Endothelial cell of umbilical vein (primary cell): ENCODE results near the gene IL6R. TPM values are rescaled to one million over a fixed set of nuclear protein-coding genes. Genes with fewer than 3 reads are reported as not detected.

Source experiments
- BruUV-seq: library from RNA; stranded (reverse); fragments of 400-500 nt; replicated peaks from 2 replicates; lab custom pipeline; 2021; lab: Mats Ljungman, UMichigan
- CTCF ChIA-PET: fragments of 300-600, 350-600 bp; sonication (Branson Sonifier 250); formaldehyde crosslinking; loops from one replicate; lab custom pipeline; 2021; ENCODE audit warnings: antibody characterized with exemption, inconsistent platforms; lab: Charles Lee
- POLR2A ChIA-PET: fragments of 300-600, 350-600 bp; sonication (Branson Sonifier 250); formaldehyde crosslinking; loops from one replicate; lab custom pipeline; 2021; ENCODE audit warnings: antibody characterized with exemption, inconsistent platforms; lab: Charles Lee
- DNase-seq: peaks from one replicate; pipeline ENCODE4 v3.0.0-alpha.2; 2011; ENCODE audit warnings: low read depth, low spot score
- FAIRE-seq: peaks from 2 replicates; lab custom pipeline; 2011; peaks lifted over from hg19 to GRCh38; lab: Jason Lieb, UNC
- H2AFZ ChIP-seq: 2 replicates; pipeline ENCODE4 v1.6.0; 2012; ENCODE audit warnings: low read depth, low read length, control low read depth, inconsistent platforms
- H3K27ac ChIP-seq: 2 replicates; pipeline ENCODE4 v1.5.1; 2011; ENCODE audit warnings: low read depth, mild to moderate bottlenecking, control low read depth, low read length, moderate library complexity; ENCODE audit not compliant: insufficient read depth
- H3K27me3 ChIP-seq, 2 experiments: 2 replicates each; pipeline versions ENCODE4 v1.6.0 to v1.6.1; 2011; ENCODE audit warnings: low read length in 2 of 2, mixed read lengths in 1 of 2; ENCODE audit not compliant: control insufficient read depth in 2 of 2, insufficient read depth in 2 of 2
- H3K36me3 ChIP-seq, 2 experiments: 2 replicates in 1 of 2; 3 replicates in 1 of 2; pipeline ENCODE4 v1.5.1; 2011; ENCODE audit warnings: low read length in 2 of 2, mild to moderate bottlenecking in 1 of 2, moderate library complexity in 1 of 2; ENCODE audit not compliant: control insufficient read depth in 2 of 2, insufficient read depth in 2 of 2; ENCODE audit errors: extremely low read depth in 1 of 2
- H3K4me1 ChIP-seq: 3 replicates; pipeline ENCODE4 v1.5.1; 2011; ENCODE audit warnings: mild to moderate bottlenecking, low read length; ENCODE audit not compliant: control insufficient read depth, insufficient read depth; ENCODE audit errors: extremely low read depth
- H3K4me2 ChIP-seq: 2 replicates; pipeline ENCODE4 v1.6.1; 2011; ENCODE audit warnings: low read length, control low read depth, mixed read lengths; ENCODE audit not compliant: insufficient read depth
- H3K4me3 ChIP-seq, 3 experiments: fragments of 200-600 bp in 1 of 3; sonication (generic), shearing (Covaris generic) in 1 of 3; replicated peaks in 1 of 3; 2 replicates each; pipeline ENCODE4 v1.5.1; 2011 to 2016; ENCODE audit warnings: control low read depth in 3 of 3, low read length in 3 of 3, mild to moderate bottlenecking in 2 of 3, inconsistent platforms in 1 of 3, low read depth in 1 of 3, moderate library complexity in 1 of 3; ENCODE audit not compliant: insufficient read depth in 1 of 3
- H3K79me2 ChIP-seq: 2 replicates; pipeline ENCODE4 v1.6.0; 2012; ENCODE audit warnings: low read length, inconsistent platforms; ENCODE audit not compliant: control insufficient read depth, insufficient read depth
- H3K9ac ChIP-seq: replicated peaks from 2 replicates; pipeline ENCODE3; 2011; ENCODE audit warnings: low read length, control low read depth; ENCODE audit not compliant: insufficient read depth; ENCODE audit errors: extremely low read depth
- H3K9me1 ChIP-seq: replicated peaks from 3 replicates; pipeline ENCODE4 v1.6.0; 2011; ENCODE audit warnings: mild to moderate bottlenecking, low read length; ENCODE audit not compliant: control insufficient read depth, insufficient read depth; ENCODE audit errors: extremely low read depth
- H3K9me3 ChIP-seq: replicated peaks from 2 replicates; pipeline ENCODE4 v1.5.1; 2012; ENCODE audit warnings: low read length, inconsistent platforms; ENCODE audit not compliant: control insufficient read depth, insufficient read depth
- H4K20me1 ChIP-seq: replicated peaks from 2 replicates; pipeline ENCODE3; 2011; ENCODE audit warnings: mild to moderate bottlenecking, low read length; ENCODE audit not compliant: control insufficient read depth, insufficient read depth; ENCODE audit errors: extremely low read depth
- EZH2 ChIP-seq: IDR thresholded peaks from 2 replicates; pipeline ENCODE4 v1.6.1; 2012; ENCODE audit warnings: borderline replicate concordance, low read depth, mild to moderate bottlenecking, moderate library complexity, low read length, inconsistent platforms; ENCODE audit not compliant: severe bottlenecking
- FOS ChIP-seq: IDR thresholded peaks from 2 replicates; pipeline ENCODE4 v1.6.1; 2011; ENCODE audit warnings: mild to moderate bottlenecking, low read length, moderate library complexity, borderline replicate concordance; ENCODE audit not compliant: insufficient read depth
- GATA2 ChIP-seq: IDR thresholded peaks from 2 replicates; pipeline ENCODE4 v1.7.0; 2011; ENCODE audit warnings: low read depth, mild to moderate bottlenecking, moderate library complexity, mixed read lengths, low read length; ENCODE audit not compliant: insufficient read length, insufficient read depth
- JUN ChIP-seq: IDR thresholded peaks from 2 replicates; pipeline ENCODE4 v1.6.1; 2011; ENCODE audit warnings: borderline replicate concordance, low read depth; ENCODE audit not compliant: insufficient read length, insufficient read depth
- MYC ChIP-seq: IDR thresholded peaks from one replicate; pipeline ENCODE4 v1.6.1; 2011; ENCODE audit warnings: mild to moderate bottlenecking, low read depth, low read length
- POLR2A ChIP-seq: IDR thresholded peaks from 2 replicates; pipeline ENCODE4 v1.6.1; 2012; ENCODE audit warnings: low read depth, mild to moderate bottlenecking, control low read depth, low read length
- POLR2AphosphoS5 ChIP-seq: IDR thresholded peaks from 2 replicates; pipeline ENCODE4 v1.6.1; 2012; ENCODE audit warnings: low read depth, mild to moderate bottlenecking, control low read depth, low read length, moderate library complexity; ENCODE audit not compliant: insufficient read depth
- dilution Hi-C: fragments of 300-500 bp; cut with MboI; formaldehyde crosslinking; loops from one replicate; pipeline ENCODE4 v1.15.0; 2019; ENCODE audit warnings: low sequenced_read_pairs; ENCODE audit not compliant: extremely low pct_ligation_motif_present
- intact Hi-C: fragments of 100-400 bp; cut with micrococcal nuclease; formaldehyde crosslinking; loops from one replicate; pipeline ENCODE4 v1.10.0; 2022
- polyA plus RNA-seq, 4 experiments: library from polyadenylated mRNA; depleted of rRNA in 3 of 4; stranded (reverse) in 3 of 4; unstranded in 1 of 4; fragments of >200 nt; gene quantifications; 2 replicates each; pipeline versions ENCODE4 v1.2.1 to v1.2.3, GENCODE V29; 2011 to 2012; ENCODE audit warnings: missing spikeins in 1 of 4
- total RNA-seq: library from RNA; stranded (reverse); gene quantifications from 2 replicates; pipeline ENCODE4 v1.2.3, GENCODE V29; 2021

Gene IL6R
- total and polyA plus RNA-seq, 2 donors (not counting 3 experiments of a cell fraction or from before 2014, with no cell fraction given) = 4.8 to 5.1 TPM

- FAIRE-seq = no peak
- POLR2A ChIA-PET = no interaction called here
- no peak overlapping the region for H3K27ac ChIP-seq
- no peaks in the 10 kb centered on the region for H3K36me3 ChIP-seq
- no peaks in the 10 kb centered on the region for H3K9me1 ChIP-seq
- no peak overlapping the region for H3K4me2 ChIP-seq
- TF ChIP-seq POLR2AphosphoS5 (no peak), GATA2 (no peak), EZH2 (no peak), POLR2A (no peak), JUN (no peak)
- DNase-seq = peak; percentile 45
- no peaks in the 10 kb centered on the region for H3K9me3 ChIP-seq
- H2AFZ ChIP-seq = no peak overlapping the region
- BruUV-seq = no TSS peak
- peaks cover 19% of the 10 kb centered on the region for H3K4me1 ChIP-seq
- dilution Hi-C loops = no loop called here
- no peak overlapping the region for H3K4me3 ChIP-seq
- H3K9ac ChIP-seq = no peak overlapping the region
- H3K27me3 ChIP-seq = no peaks in the 10 kb centered on the region
- CTCF ChIA-PET = interaction anchor here (1.0 to 1.3 kb wide), 2 partner anchors 15 to 119 kb away, joined by 4 to 5 read pairs; no protein-coding TSS in a partner anchor
- intact Hi-C loops = no loop called here
- no peaks in the 10 kb centered on the region for H3K79me2 ChIP-seq
- H4K20me1 ChIP-seq = no peaks in the 10 kb centered on the region
Measured at GRCh38 chr1:154427173-154428139, 22.3 kb downstream of the IL6R start.

GRCh38 chr1:154429118-154429517, 24.0 kb downstream of the IL6R start:
- Histone ChIP-seq H3K79me2 (no peaks in the 10 kb centered on the region), H3K36me3 (no peaks in the 10 kb centered on the region), H3K9me3 (no peaks in the 10 kb centered on the region), H3K4me1 (peaks cover 9% of the 10 kb centered on the region), H4K20me1 (no peaks in the 10 kb centered on the region), H3K4me2 (no peak overlapping the region), H3K27me3 (no peaks in the 10 kb centered on the region), H3K27ac (no peak overlapping the region), H3K9me1 (no peaks in the 10 kb centered on the region), H2AFZ (no peak overlapping the region), H3K4me3 (no peak overlapping the region), H3K9ac (no peak overlapping the region)
- TF ChIP-seq FOS (no peak), MYC (no peak)
- intact Hi-C loops (no loop called here), dilution Hi-C loops (no loop called here)
- ChIA-PET CTCF (interaction anchor here (0.7 to 0.9 kb wide), 2 partner anchors 10 to 93 kb away, joined by 3 read pairs; no protein-coding TSS in a partner anchor), POLR2A (no interaction called here)
- DNase-seq (no peak), FAIRE-seq (no peak)
- no TSS peak for BruUV-seq
